Duodenal mucosa (tissue), 2 donors: ENCODE measurements around the gene IL11RA.

ENCODE experiments used
- H3K27ac ChIP-seq: one replicate; pipeline ENCODE4 v1.7.0; 2013; ENCODE audit warnings: low read depth, low read length
- H3K27me3 ChIP-seq, 2 donors: one replicate each; pipeline ENCODE4 v1.7.0; 2013; ENCODE audit warnings: low read length in 2 of 2, control low read depth in 1 of 2; ENCODE audit not compliant: insufficient read depth in 2 of 2, control insufficient read depth in 1 of 2
- H3K36me3 ChIP-seq, 2 donors: one replicate each; pipeline ENCODE4 v1.7.0; 2013; ENCODE audit warnings: low read length in 2 of 2, control low read depth in 1 of 2; ENCODE audit not compliant: insufficient read depth in 2 of 2, control insufficient read depth in 1 of 2
- H3K4me1 ChIP-seq, 2 donors: one replicate each; pipeline ENCODE4 v1.7.0; 2013; ENCODE audit warnings: low read length in 2 of 2, control low read depth in 1 of 2; ENCODE audit not compliant: insufficient read depth in 2 of 2, control insufficient read depth in 1 of 2
- H3K4me3 ChIP-seq, 2 donors: one replicate each; pipeline ENCODE4 v1.7.0; 2013; ENCODE audit warnings: low read length in 2 of 2, low read depth in 1 of 2
- H3K9ac ChIP-seq, 2 donors: one replicate each; pipeline ENCODE4 v1.7.0; 2013; ENCODE audit warnings: low read length in 2 of 2, low read depth in 1 of 2
- H3K9me3 ChIP-seq, 2 donors: one replicate each; pipeline ENCODE4 v1.7.0; 2013; ENCODE audit warnings: low read length in 2 of 2, control low read depth in 1 of 2; ENCODE audit not compliant: control insufficient read depth in 1 of 2

The IL11RA gene

GRCh38 chr9:34694811-34695210 is 42.8 kb downstream of the IL11RA start:
- no peaks in the 10 kb centered on the region for H3K9me3 ChIP-seq
- no peak overlapping the region for H3K27ac ChIP-seq
- no peak overlapping the region for H3K9ac ChIP-seq
- no peaks in the 10 kb centered on the region for H3K36me3 ChIP-seq
- no peak overlapping the region for H3K4me3 ChIP-seq
- peaks cover under 1 to 2% of the 10 kb centered on the region in 2 donors for H3K4me1 ChIP-seq
- H3K27me3 ChIP-seq, result no peaks in the 10 kb centered on the region

DNA sequence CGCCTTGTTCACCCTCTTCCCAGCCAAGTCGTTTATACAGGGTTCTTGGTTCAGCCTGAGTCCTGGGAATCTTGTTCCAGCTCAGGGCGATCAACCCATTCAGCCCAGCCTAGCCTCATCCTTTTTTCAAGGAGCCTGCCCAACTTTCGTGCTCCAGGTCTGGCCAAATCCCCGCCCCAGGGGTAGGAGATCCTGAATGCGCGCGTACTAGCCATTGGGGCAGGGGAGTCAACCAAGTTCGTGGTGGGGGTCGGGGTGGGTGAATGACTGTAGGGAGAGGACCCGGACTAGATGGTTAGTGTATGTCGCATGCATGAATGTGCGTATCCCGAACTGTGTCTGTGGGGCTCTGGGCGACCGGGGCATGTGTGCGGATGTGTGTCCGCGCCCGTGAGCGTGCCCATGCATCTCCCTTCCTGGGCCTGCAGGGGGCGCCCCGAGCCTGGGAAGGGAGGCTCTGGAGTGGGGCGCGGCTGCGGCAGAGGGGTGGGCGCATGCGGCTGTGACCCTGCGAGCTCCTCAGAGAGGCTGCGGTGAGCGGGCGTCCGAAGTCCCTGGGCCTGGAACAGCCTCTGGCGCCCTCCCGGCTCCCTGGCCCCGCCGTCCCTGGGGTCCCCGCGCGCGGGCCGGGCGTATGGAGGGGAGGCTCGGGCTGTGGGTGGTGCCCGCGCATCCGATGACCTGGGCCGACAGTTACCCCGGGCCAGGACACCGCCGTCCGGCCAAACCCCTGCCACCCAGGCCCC is 49.2 kb downstream of the IL11RA start:
- Histone ChIP-seq H3K27ac (peak overlapping the region; percentile 32), H3K9me3 (no peaks in the 10 kb centered on the region), H3K4me1 (peaks cover 0 to 5% of the 10 kb centered on the region in 2 donors), H3K9ac (peak overlapping the region; percentile 23 to 50), H3K36me3 (no peaks in the 10 kb centered on the region), H3K27me3 (peaks cover 0 to 4% of the 10 kb centered on the region in 2 donors), H3K4me3 (peak overlapping the region; percentile 66 to 87)

DNA sequence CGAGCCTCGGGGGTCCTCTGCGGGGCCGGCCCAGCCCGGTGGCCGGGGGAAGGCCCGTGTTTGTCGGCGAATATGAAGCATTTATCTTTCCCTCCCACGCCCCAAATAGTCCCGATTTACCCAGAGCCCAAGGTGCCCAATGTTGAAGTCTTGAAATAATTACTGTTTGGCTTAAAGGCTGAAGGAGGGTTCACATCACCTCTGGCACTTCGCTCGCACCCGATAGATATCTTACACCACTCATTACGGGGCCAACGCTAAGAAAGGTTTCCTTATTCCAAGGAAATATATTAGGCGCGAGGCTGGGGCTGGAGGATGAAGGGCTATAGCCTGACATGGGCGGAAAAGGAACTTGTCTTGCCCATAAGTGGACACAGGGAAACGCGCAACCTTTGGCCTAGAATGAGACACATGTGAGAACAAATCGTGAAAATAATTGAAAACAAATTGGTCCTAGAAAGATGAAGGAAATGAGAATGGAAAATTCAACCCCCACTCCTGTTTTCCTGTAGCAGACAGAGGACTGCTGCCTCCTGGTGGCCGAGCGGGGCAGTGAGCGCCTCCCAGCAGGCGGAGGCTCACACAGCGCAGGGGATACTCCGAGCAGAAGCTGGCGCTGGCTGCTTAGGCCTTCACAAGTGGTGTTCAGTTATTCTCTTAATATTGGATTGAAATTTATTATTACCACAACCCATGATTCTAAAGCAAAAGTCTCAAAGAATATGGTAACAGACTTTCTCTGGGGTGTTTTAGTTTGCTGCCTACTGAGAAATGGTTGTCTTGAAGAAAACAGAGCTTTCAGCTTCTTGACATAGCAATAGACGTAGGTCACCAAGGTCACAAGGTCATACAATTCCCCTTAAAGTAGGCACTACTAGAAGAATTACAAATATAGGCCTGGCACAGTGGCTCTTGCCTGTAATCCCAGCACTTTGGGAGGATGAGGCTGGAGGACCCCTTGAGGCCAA is 50.1 kb downstream of the IL11RA start:
- Histone ChIP-seq H3K4me1 (peaks cover 0 to 5% of the 10 kb centered on the region in 2 donors), H3K36me3 (no peaks in the 10 kb centered on the region), H3K9ac (peak overlapping the region; percentile 23 to 50)

GRCh38 chr9:34707130-34707529 is 55.1 kb downstream of the IL11RA start:
- Histone ChIP-seq H3K36me3 (no peaks in the 10 kb centered on the region), H3K9me3 (no peaks in the 10 kb centered on the region), H3K27me3 (no peaks in the 10 kb centered on the region), H3K27ac (no peak overlapping the region), H3K4me1 (peaks cover 0 to 15% of the 10 kb centered on the region in 2 donors), H3K9ac (no peak overlapping the region), H3K4me3 (no peak overlapping the region)

More for the DNA sequence above, 50.1 kb downstream of the IL11RA start:
- no peaks in the 10 kb centered on the region for H3K9me3 ChIP-seq
- peak overlapping the region; percentile 32 for H3K27ac ChIP-seq
- H3K27me3 ChIP-seq, result peaks cover 0 to 4% of the 10 kb centered on the region in 2 donors
- peak overlapping the region; percentile 66 to 87 for H3K4me3 ChIP-seq

GRCh38 chr9:34709196-34709978 is 57.4 kb downstream of the IL11RA start:
- no peak overlapping the region for H3K27ac ChIP-seq
- H3K9ac ChIP-seq, result no peak overlapping the region

DNA sequence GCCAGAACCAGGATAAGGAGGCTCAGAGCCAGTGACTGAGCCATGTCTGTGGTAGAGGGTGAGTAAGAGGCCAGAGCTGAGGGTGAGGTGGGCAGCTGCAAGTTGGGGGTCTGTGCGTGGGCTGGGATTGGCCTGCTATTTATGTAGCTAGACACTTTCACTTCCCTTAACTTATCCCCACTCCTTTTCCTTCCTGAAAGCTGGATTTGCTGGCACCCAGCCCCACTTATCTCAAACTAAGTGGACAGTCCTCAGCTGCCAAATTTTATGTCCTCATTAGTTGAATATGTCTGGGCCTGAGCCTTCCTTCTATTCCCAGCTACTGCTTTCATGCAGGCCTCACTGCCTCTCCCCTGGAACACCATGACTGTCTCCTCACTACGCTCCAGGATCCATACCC is 58.0 kb downstream of the IL11RA start, which contains the start of gene CCL21:
CCL21 (minus strand) TSS at position 114 of the 400 bp plus-strand sequence; CDS start at position 44, 70 bp downstream.
- Histone ChIP-seq H3K4me1 (peaks cover 0 to 15% of the 10 kb centered on the region in 2 donors), H3K9ac (no peak within 1 kb of the TSS), H3K9me3 (no peaks in the 10 kb centered on the region), H3K27me3 (no peaks in the 10 kb centered on the region), H3K27ac (no peak within 1 kb of the TSS), H3K4me3 (no peak within 1 kb of the TSS), H3K36me3 (no peaks in the 10 kb centered on the region)

More at GRCh38 chr9:34709196-34709978, 57.4 kb downstream of the IL11RA start:
- Histone ChIP-seq H3K27me3 (no peaks in the 10 kb centered on the region), H3K36me3 (no peaks in the 10 kb centered on the region), H3K4me1 (peaks cover 0 to 15% of the 10 kb centered on the region in 2 donors), H3K9me3 (no peaks in the 10 kb centered on the region), H3K4me3 (no peak overlapping the region)
